NCI-H1105 (cell line): ENCODE data around the gene ANO2.

ENCODE experiments used
- DNase-seq: peaks from one replicate; lab custom pipeline; 2025; lab: John Stamatoyannopoulos, UW

ANO2 gene

DNA sequence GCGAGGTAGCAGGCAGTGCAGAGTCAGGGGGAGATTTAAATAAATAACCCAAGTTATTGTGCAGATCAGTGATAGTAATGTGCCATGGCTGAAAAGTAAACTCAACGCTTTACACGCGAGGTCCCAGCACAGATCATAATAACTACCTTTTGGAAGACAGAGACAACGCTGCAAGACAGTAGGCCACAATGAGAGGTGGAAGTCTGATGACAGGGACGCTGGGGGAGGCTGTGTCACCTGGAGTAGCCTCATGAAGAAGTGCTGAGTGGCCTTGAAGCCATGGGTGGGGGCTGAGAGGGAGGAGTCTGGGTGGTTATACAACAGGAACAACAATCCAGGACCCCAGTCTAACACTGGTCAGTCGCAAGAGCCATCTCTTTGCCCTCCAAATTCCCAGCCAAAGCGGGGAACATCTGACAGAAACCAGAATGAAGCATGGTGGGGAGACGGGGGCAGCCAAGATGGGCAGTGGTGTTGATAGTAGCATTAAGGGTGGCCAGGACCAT, 28.2 kb downstream of the ANO2 start:
- no peak for DNase-seq

DNA sequence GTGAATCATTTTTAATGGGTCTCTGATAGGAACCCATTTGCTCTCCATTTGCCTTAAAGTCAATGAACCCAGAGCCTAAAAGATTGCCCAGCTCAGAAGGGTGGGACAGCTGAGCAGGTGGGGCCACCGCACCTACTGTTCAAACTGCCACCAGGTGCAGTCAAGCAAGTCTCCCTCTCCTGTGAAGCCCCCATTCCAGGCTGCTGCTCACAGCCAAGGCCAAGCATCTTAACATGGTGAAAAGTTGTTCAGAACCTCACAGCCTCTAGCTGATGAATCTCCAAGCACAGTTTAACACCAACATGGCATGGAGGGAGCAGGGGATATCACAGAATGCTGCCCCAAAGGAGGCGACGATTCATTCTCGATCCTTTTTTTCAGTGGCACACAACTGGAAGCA, 29.5 kb downstream of the ANO2 start:
- DNase-seq = no peak

DNA sequence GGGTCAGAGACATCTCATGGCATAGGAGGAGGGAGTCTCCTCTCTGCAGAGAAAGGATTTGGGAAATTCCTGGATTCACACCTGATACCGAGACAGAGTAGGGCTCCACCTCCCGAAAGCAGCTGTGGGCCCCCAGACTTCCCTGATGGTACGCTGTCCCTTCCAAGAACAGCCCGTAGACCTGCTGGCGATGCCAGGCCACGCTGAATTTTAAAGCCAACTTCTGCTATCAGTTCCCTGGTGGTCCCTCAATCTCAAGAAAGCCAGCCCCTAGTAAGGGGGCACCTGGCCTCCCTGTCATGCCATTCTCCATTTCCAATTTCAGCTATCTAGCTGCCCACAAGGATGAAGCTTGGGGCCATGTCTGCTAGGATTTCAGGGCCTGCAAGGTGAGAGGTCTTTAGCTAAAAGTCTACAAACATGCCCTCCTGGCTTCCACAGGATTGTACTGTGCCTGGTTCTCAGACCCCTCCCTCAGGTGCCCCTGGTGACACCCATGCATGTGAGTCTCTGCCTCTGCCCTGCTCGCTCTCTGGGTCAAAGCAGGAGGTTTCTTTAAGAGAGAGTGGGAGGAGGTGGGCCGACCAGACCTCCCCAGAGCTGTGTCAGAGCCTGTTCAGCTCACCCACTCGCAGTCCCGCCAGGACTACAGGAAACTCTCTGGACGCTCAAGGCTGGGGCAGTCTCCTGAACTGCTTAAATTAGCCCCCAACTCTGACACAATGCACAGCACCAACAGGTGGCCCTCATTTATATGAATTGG, 30.5 kb downstream of the ANO2 start:
- DNase-seq = no peak

DNA sequence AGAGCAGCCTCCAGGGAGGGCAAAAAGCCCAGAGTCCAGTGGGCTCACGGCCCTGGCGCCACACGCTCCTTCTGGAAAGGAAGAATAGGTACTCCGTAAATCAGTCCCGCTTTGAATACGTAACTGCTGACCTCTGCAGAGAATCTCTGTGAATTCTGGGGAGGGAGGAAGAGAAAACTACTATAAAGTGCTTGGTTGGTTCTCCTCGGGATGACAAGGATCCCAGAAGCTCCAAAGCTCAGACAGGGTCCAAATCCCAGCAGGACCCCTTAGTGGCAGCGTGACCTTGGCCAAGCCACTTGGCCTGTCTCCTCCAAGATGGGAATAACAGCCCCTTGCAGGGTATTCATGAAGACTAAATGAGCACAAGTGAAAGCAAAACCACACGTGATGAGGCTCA, 31.7 kb downstream of the ANO2 start:
- DNase-seq = no peak

DNA sequence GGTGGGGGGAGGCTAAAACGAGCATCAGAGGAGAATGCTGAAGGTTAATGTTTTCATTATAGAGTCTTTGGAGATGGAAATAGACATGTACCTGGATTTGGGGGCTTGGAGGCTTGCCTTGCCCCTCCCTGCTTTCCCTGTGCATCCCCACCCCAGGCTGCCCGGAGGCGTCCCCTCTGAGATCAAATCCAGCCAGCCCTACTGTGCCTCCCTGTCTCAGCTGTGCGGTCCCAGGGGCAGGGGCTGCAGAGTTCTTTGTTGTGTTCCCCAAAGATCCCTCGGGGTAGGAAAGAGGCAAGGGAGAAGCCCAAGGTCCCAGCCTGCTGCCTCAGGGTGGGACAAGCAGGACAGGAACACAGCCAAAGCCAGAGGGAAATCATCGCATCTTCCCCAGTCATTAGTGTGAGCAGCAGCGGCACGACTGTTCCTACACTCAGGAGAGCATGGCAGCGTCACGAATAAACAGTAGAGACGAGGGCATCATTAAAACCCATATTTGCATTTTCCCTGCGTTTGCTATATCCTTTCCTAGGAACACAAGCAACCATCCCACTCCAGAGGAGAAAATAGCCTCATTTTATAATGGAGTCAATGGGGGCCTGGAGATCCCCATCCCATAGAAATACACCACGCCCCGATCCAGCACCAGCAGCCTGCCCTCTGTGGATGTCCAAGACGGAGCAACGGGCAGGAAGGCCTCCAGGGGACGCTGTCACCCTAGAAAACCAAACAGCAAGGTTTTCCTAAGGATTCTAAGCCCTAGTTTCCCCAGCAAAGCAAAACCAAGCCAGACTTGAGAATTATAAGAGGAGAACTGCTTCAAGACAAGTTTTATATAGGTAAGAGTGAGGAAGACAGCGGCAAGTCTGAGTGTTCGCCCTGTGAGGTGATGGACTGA, 32.4 kb downstream of the ANO2 start:
- DNase-seq = no peak

DNA sequence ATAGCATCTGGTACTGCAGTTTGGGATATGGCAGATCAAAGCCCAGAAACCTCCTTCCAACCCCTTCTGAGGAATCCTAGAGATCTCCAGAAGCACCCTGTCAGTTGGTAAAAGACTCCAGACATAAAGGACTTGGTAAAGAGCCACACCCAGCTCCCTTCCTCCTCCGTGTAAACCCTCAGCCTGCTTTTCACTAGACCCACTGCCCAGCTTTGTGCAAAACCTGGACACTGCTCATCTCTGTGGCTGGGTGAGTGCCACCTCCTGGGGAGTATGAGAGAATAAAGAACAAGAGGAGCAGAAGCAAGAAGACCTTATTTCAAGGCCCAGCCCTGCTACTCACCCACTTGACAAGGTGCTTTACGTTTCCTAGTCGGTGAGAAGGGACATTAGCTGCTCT, 33.0 kb downstream of the ANO2 start:
- DNase-seq = no peak

DNA sequence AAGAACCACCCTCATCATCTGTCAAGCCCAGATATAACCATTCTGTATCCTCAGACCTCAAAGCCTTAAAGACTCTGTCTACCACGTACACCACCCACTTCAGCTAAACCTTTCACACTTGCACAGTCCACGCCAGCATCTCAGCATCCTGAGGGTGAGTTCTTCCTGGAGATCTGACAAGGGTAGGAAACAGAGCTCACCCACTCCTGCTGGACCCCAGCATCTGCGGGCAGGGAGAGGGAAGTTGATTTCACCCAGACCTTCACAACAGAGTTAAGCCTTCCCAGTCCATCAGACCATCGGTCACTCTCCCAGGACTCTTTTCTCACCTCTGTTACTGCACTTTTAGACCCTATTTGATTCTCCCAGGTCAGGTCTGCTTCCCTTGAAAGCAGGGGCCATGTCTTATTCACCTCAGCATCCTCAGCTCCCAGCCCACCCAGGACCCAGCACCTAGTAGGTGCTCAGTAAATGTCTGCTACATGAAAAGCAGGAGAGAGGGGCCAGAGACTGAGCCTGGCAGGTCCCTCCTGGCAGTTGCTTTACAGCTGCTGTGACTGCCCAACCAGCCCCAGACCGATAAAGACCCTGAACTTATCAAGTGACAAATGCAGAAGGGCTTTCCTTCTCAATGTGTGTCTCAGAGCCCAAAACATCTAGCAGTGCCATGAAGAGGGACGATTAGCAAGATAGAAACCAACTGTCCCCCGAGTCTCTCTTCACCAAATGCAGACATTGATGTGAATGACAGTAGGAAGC, 34.1 kb downstream of the ANO2 start:
- DNase-seq = no peak

DNA sequence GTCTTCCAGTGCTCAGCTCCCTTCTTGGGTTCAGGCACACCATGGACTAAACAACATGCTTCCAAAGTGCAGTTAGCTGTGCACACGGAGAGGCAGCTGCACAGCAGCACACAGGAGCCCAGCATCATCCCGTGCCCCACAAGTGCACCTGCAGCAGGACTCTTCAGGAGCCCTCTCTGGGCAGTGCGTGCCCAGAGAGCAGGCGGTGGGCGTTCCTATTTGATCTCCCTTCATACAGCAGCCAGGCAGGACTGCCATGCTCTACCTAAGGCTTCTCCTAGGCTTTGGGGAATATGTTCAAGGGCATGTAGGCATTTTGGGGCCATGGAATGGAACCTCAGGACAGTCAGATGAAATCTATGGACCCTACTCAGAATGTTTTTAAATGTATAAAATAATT, 35.5 kb downstream of the ANO2 start:
- DNase-seq = no peak

DNA sequence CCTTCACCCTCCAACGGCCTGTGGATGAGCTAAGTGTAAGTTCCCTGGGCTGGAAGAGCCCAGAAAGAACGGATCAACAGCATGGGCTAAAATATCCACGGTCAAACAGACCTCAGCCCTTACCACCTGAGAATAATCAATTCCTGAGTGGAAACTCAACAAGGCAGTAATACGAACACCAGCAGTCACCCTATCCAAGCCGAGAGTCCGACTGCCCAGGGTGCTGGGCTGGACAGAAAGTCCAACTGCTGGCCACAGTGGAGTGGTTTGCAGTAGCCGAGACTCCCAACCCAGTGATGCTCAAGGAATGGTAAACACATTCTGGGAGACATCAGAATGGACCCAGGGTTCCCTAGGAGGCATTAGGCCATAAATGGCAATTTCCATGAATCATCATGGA, 36.8 kb downstream of the ANO2 start:
- DNase-seq = no peak

DNA sequence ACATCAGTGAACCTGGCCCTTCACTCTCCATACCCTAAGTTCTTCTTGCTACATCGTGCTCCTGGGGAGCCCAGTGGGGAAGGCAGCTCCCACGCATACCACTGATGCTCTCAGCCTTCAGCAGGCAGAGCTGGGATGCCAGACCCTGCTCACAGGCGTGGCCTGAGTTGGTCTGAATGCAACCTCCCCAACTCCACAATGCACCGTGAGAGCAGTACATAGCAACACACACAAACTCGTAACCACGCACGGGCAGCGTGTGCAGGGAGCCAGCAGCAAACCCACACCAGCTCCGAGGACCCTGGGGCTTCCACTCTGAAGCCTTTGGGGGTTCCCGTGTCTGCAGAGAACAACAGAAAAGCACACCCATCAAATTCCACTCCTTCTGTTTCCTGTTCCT, 37.3 kb downstream of the ANO2 start:
- DNase-seq = no peak

DNA sequence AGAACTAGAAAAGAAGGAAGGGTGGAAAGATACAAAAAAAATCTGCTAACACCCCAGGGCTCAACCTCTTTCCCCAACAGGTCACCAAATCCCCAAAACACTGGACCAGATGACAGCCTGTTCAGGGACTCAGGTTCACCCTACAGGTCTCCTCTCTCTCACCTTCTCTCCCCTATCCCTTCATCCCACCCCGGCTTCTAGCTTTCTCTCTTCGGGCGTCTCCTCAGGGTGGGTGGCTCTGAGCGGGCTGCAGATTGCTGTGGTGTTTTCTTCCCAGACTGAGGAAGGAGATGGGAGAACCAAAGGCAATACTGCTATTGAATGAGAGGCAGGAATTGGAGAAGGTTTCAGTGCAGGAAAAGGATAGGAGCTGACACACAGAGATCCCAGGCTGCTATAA, 39.3 kb downstream of the ANO2 start:
- no peak for DNase-seq

DNA sequence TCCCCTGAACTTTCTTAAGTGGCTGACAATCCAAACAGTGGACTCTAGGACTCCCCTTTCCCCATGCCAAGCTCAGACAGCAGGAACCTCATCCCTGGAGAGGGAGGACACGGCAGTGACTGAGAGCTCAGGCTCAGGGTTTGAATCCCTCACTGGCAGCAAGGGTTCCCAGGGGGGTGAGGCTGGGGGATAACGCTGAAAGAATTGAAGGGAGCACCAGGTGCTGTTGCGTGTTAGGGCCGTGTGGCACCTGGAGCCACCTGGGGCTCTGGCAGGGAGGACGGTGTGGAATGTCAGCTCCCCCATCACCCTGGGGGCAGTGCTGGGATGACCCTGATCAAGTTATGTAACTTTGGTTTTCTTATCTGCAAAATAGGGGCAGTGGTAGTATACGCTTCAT, 40.1 kb downstream of the ANO2 start:
- DNase-seq = no peak

DNA sequence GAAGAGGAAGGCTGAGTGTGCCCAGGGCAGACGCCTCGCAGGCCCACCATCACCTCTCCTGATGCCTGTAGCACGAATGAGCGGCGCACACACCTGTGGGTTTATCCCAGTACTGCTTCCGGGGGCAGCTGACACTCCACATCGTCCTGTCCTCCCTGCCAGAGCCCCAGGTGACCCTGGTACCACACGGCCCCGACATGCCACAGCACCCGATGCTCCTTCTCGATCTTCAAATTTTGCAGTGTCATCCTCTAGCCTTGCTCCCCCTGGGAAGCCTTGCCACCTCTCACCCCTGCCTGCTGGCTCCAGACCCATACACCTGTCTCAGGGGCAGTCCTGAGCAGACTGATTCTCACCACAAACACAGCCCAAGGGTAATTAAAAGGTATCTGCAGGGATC, 40.6 kb downstream of the ANO2 start:
- DNase-seq = no peak

DNA sequence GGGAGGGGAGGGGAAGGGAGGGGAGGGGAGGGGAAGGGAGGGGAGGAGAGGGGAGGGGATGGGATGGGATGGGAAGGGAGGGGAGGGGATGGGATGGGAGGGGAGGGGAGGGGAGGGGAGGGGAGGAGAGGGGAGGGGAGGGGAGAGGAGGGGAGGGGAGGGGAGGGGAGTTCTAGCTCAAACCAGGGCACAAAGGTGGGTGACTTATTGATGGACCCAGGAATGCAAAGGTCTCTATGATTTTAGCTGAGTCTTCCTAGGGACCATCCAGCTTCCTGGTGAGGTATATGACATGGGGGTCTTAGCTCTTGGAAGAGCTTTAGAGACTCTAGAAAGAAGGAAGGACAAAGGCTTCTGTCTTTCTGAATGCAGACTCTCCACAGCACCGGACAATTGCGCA, 42.3 kb downstream of the ANO2 start:
- DNase-seq = no peak

DNA sequence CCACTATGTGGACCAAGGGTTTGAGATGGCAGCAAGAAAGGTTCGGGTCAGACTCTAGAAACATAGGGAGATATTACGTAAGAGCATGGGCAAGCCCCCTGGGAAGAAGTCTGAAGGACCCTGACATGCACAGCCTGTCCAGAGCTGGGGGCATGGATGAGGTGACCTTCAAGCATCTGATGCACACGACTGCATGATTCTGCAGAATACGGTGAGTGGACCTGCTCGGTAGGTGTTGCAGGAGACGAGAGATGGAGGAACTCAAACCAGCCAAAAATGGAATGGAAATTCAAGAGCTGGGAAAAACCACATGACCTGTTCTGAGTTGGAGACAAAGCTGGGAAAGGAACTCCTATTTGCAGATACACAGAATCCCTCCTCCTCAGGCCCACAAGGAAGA, 43.6 kb downstream of the ANO2 start:
- no peak for DNase-seq

DNA sequence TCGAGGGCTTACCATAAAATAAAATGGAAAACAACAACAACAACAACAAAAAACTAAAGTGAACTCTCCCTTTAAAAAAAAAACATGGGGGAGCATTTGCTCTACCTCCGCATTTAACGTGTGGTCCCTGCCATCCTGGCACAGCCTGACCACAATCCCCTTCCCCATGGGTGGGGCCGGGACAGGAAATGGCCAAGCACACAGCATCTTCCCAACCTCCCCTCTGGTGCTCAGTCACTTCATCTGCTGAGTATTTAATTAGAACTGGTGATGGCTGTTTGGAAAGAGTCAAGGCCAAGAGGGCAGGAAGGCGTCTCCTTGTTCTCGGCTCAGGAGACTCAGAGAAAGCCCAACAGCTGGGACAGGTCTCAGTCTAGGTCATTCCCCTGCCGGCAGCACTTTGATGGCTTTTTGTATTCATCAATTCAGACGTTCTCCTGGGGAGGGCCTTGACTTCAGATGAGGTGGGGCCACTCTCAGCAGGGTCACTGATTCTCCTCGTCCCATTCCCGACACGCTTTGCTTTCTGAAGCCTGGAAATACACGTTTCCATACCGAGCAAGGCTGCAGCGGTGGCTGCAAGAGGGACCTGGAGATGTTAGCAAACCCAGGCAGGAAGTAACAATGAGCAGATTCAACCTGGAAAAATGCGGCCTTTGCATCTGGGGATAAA, 44.4 kb downstream of the ANO2 start:
- no peak for DNase-seq

DNA sequence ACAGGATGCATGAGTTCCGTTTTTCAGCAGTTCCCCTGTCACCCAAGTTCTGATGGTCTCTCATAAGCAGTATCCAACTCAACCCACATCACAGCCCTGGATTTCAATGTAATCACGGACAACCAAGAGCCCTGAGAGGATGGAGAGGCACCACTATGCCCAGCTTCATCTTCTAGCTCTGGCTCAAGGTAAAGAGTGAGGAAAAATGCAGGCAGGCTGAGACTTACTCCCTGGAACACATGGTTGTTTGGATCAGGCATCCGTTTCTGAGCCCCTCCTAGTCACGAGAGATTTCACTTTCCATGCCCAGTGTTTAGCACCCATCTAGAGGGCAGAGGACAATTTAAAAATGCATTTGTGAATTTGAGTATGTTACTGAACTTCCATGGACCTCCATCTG, 45.0 kb downstream of the ANO2 start:
- no peak for DNase-seq

DNA sequence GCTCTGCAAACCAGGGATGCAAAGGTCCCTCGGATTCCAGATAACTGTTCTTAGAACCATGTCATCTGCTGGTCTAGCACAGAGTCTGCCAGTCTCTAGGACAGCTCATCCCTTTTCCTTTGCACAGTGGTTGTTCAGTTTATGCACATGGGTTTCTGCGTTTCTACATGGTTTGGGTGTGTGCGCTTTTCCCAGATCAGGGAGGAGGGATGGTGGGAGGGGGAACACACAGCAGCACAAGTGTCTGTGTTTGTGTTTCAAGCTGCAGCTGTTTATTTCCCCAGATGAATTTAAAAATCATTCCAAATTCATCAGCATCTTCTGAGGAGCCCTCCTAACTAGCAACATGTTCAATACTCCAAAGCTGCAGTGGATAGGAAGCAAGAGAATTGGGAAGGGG, 45.4 kb downstream of the ANO2 start:
- no peak for DNase-seq

DNA sequence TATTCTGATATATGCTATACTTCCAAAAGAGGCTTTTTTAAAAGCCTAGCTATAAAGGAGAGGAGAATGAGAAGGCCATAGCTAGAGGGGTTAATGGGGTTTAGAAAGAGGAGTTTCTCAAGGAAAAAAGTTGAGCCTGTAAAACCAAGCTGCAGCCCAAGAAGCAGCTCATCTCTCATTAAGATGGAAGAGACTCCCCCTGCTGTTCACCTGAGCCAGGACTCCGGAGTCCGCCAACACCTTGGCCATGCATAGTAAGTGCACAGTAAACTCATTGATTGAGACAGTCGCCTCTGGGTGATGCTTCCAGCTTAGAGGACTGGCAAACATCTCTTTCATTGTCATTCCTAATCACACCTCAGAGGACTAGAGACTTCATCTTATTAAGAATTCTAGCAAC, 46.2 kb downstream of the ANO2 start:
- no peak for DNase-seq

DNA sequence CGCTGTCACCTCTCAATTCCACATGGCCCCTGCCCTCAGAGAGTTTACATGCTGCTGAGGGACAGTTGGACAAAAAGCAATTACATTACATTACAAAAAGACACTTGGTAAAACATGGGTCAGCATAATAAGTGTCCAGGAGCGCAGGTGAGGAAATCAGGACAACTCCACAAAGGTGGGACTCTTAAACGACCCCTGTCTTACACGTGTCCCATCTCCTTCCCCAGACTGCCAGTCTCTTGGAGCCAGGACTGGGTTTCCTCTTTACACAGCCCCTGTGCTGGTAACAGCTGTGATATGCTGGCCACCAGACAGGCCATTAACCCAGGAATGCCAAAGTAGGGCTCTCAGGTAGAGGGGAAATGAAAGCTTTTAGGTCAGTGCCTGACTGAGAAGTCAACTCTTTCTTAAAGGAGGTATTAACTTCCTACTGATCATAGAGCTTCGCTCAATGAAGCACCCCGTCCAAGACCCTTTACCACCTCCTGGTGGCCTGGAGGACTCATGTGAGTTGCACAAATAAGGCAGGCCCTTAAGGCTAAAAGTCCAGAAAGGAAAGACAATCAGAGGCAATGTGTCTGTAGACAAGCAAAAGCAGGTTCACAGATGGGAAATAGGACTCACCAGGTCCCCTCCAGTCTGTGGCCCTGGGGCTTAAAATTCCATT, 55.5 kb downstream of the ANO2 start:
- no peak for DNase-seq

DNA sequence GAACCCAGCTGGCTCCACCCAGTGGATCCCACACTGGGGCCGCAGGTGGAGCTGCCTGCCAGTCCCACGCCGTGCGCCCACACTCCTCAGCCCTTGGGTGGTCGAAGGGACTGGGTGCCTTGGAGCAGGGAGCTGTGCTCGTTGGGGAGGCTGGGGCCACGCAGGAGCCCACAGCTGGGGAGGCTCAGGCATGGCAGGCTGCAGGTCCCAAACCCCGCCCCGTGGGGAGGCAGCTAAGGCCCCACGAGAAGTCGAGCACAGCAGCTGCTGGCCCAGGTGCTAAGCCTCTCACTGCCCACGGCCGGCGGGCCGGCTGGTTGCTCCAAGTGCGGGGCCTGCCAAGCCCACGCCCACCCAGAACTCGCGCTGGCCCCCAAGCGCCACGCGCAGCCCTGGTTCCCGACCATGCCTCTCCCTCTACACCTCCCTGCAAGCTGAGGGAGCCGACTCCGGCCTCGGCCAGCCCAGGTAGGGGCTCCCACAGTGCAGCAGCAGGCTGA, 56.2 kb downstream of the ANO2 start:
- DNase-seq = no peak
